K562 (cell line): ENCODE results near the gene AGBL1. TPM values are rescaled to one million over a fixed set of nuclear protein-coding genes. Genes with fewer than 3 reads are reported as not detected.

Experiments
- ATAC-seq: fragments of 200-7000 bp; cut with Tn5 transposase; 3 replicates; pipeline ENCODE4 v1.9.1; 2020; ENCODE audit warnings: moderate library complexity
- BruUV-seq: library from RNA; stranded (reverse); fragments of 400-500 nt; replicated peaks from 2 replicates; lab custom pipeline; 2021; lab: Mats Ljungman, UMichigan
- CTCF ChIA-PET: fragments of 300-600 bp; formaldehyde crosslinking; extraction: SDS; loops from one replicate; lab custom pipeline; 2021; ENCODE audit warnings: low intra/inter-chr PET ratio; lab: Yijun Ruan, JAX
- POLR2A ChIA-PET: fragments of 300-600, 350-650 bp; sonication (Branson Sonifier 250); formaldehyde crosslinking; extraction: SDS; loops from one replicate; lab custom pipeline; 2021; ENCODE audit warnings: antibody characterized with exemption, inconsistent platforms; lab: Yijun Ruan, JAX
- DNase-seq, 4 experiments: peaks; one replicate each; pipeline versions ENCODE4 v3.0.0 to v3.0.0-alpha.2; 2011 to 2018; ENCODE audit warnings: low spot score in 3 of 4, mixed read lengths in 3 of 4; ENCODE audit errors: extremely low read depth in 1 of 4
- FAIRE-seq: peaks from 2 replicates; lab custom pipeline; 2011; peaks lifted over from hg19 to GRCh38; lab: Jason Lieb, UNC
- H2AFZ ChIP-seq: 2 replicates; pipeline ENCODE4 v1.6.0; 2011; ENCODE audit warnings: low read depth, low read length, control low read depth, inconsistent platforms
- H3K27ac ChIP-seq: fragments of 200-600 bp; 3 replicates; pipeline ENCODE4 v1.8.0; 2011; ENCODE audit warnings: low read depth, mild to moderate bottlenecking, control low read depth, inconsistent platforms, low read length, moderate library complexity, mixed read lengths; ENCODE audit errors: extremely low read depth
- H3K27me3 ChIP-seq, 2 experiments: fragments of 300-600 bp in 1 of 2; 2 replicates in 1 of 2; 3 replicates in 1 of 2; pipeline versions ENCODE4 v1.6.0 to v1.8.0; 2011; ENCODE audit warnings: inconsistent platforms in 2 of 2, low read length in 2 of 2, mild to moderate bottlenecking in 1 of 2, mixed read lengths in 1 of 2, moderate library complexity in 1 of 2; ENCODE audit not compliant: control insufficient read depth in 2 of 2, insufficient read depth in 2 of 2
- H3K36me3 ChIP-seq: fragments of 300-600 bp; 3 replicates; pipeline ENCODE4 v1.8.0; 2011; ENCODE audit warnings: mild to moderate bottlenecking, low read length, inconsistent platforms; ENCODE audit not compliant: control insufficient read depth, insufficient read depth
- H3K4me1 ChIP-seq, 2 experiments: fragments of 200-600 bp in 1 of 2; replicated peaks in 1 of 2; 2 replicates in 1 of 2; 3 replicates in 1 of 2; pipeline versions ENCODE4 v1.5.1 to v1.8.0; 2011; ENCODE audit warnings: inconsistent platforms in 2 of 2, low read length in 2 of 2, mild to moderate bottlenecking in 1 of 2, mixed read lengths in 1 of 2, moderate library complexity in 1 of 2; ENCODE audit not compliant: control insufficient read depth in 2 of 2, insufficient read depth in 2 of 2
- H3K4me2 ChIP-seq: 2 replicates; pipeline ENCODE4 v1.6.1; 2011; ENCODE audit warnings: low read length, control low read depth, inconsistent platforms, mixed read lengths; ENCODE audit not compliant: insufficient read depth
- H3K4me3 ChIP-seq: fragments of 200-600 bp; sonication (generic), shearing (Covaris generic); 2 replicates; pipeline ENCODE4 v1.5.1; 2016; ENCODE audit warnings: control low read depth, inconsistent platforms
- H3K79me2 ChIP-seq: fragments of 200-600 bp; 3 replicates; pipeline ENCODE4 v1.8.0; 2011; ENCODE audit warnings: low read length, inconsistent platforms; ENCODE audit not compliant: control insufficient read depth, insufficient read depth
- H3K9ac ChIP-seq, 2 experiments: 2 replicates each; pipeline versions ENCODE4 v1.6.0 to v1.6.1; 2011; ENCODE audit warnings: low read depth in 2 of 2, low read length in 2 of 2, control low read depth in 1 of 2, inconsistent platforms in 1 of 2, mild to moderate bottlenecking in 1 of 2, mixed read lengths in 1 of 2; ENCODE audit not compliant: insufficient read depth in 1 of 2
- H3K9me1 ChIP-seq: one replicate; pipeline ENCODE4 v1.6.0; 2011; ENCODE audit warnings: inconsistent platforms, mild to moderate bottlenecking, low read length, moderate library complexity; ENCODE audit not compliant: control insufficient read depth, insufficient read depth
- H3K9me3 ChIP-seq: replicated peaks from 2 replicates; pipeline ENCODE4 v1.5.1; 2011; ENCODE audit warnings: low read depth, low read length, inconsistent platforms; ENCODE audit not compliant: control insufficient read depth, insufficient read depth
- H4K20me1 ChIP-seq: replicated peaks from 2 replicates; pipeline ENCODE4 v1.6.1; 2011; ENCODE audit warnings: low read length, inconsistent platforms, mixed read lengths; ENCODE audit not compliant: control insufficient read depth, insufficient read depth
- DACH1 ChIP-seq: fragments of 450-650 bp; IDR thresholded peaks from 2 replicates; pipeline ENCODE4 v1.6.1; 2018; ENCODE audit not compliant: partially characterized antibody
- FOS ChIP-seq: IDR thresholded peaks from 3 replicates; pipeline ENCODE4 v1.6.1; 2011; ENCODE audit not compliant: insufficient read length; ENCODE audit errors: extremely low read depth
- JUND ChIP-seq, 2 experiments: IDR thresholded peaks; 2 replicates in 1 of 2; 3 replicates in 1 of 2; pipeline ENCODE4 v1.6.1; 2011; ENCODE audit warnings: borderline replicate concordance in 2 of 2, low read depth in 2 of 2, low read length in 2 of 2, improper control_type of control experiment in 1 of 2, missing biosample characterization in 1 of 2, missing genetic modification characterization in 1 of 2, missing genetic modification reagents in 1 of 2
- PURB ChIP-seq: sonication (generic); formaldehyde crosslinking; IDR thresholded peaks from 2 replicates; pipeline ENCODE4 v1.9.0; 2021; ENCODE audit warnings: low read depth, mild to moderate bottlenecking, missing genetic modification reagents
- ZBTB33 ChIP-seq: sonication (generic); formaldehyde crosslinking; IDR thresholded peaks from 2 replicates; pipeline ENCODE4 v1.8.1; 2023; ENCODE audit warnings: mild to moderate bottlenecking, missing genetic modification reagents
- WGBS: fragments of 100-300 bp; shearing (Covaris generic); methylation state at CpG from one replicate; pipeline ENCODE4 v1.1.6; 2016; ENCODE audit warnings: low coverage, mixed read lengths; ENCODE audit not compliant: insufficient coverage; ENCODE audit errors: missing lambda C conversion rate; 5-methylcytosine and 5-hydroxymethylcytosine counted together
- in situ Hi-C: fragments of 300-500 bp; cut with MboI; formaldehyde crosslinking; loops from 4 replicates; pipeline ENCODE4 v1.15.0; 2018; ENCODE audit warnings: inconsistent platforms, mixed read lengths
- intact Hi-C: fragments of 100-400 bp; cut with micrococcal nuclease; formaldehyde crosslinking; loops from 2 replicates; pipeline ENCODE4 v1.14.2; 2022
- polyA plus RNA-seq, 8 experiments: library from polyadenylated mRNA; depleted of rRNA in 4 of 8; stranded (reverse) in 5 of 8; unstranded in 3 of 8; fragments of >200 nt; fragmentation: Nextera tagmentation in 2 of 8; fragmentation: Illumina TruSeq in 1 of 8; extraction: Ambion mirVana in 2 of 8; extraction: Trizol in 1 of 8; gene quantifications; 2 replicates each; pipeline versions ENCODE4 v1.2.1 to v1.2.3, GENCODE V29; 2011 to 2014; ENCODE audit warnings: inconsistent platforms in 1 of 8, missing spikeins in 1 of 8
- total RNA-seq, 7 experiments: library from RNA; depleted of rRNA in 6 of 7; stranded (reverse); fragments of >200 nt in 6 of 7; fragmentation: Illumina TruSeq in 2 of 7; extraction: Trizol in 2 of 7; gene quantifications; 2 replicates each; pipeline versions ENCODE4 v1.2.1 to v1.2.3, GENCODE V29; 2011 to 2021; ENCODE audit warnings: low replicate concordance in 1 of 7

Gene AGBL1
- total and polyA plus RNA-seq, 9 of the 15 experiments (the other 6 are each of a cell fraction or from before 2014, with no cell fraction given) = not detected

GRCh38 chr15:86488046-86488445 lies 408.4 kb downstream of the AGBL1 start:
- Histone ChIP-seq H3K9me1 (no peaks in the 10 kb centered on the region), H3K9me3 (no peaks in the 10 kb centered on the region), H3K4me3 (no peak overlapping the region), H3K27ac (no peak overlapping the region), H3K4me1 (no peaks in the 10 kb centered on the region), H3K9ac (no peak overlapping the region), H3K79me2 (no peaks in the 10 kb centered on the region), H2AFZ (no peak overlapping the region), H3K4me2 (no peak overlapping the region), H3K27me3 (no peaks in the 10 kb centered on the region), H3K36me3 (no peaks in the 10 kb centered on the region), H4K20me1 (no peaks in the 10 kb centered on the region)
- no TSS peak for BruUV-seq
- DNase-seq (no peak), ATAC-seq (no peak), FAIRE-seq (no peak)
- in situ Hi-C loops = no loop called here
- 0% methylated on average over 3 of the region's 3 CpGs for WGBS
- TF ChIP-seq DACH1 = no peak
- TF ChIP-seq PURB (CRISPR knock-in tag) = no peak
- no peak for TF ChIP-seq ZBTB33
- no peak for TF ChIP-seq FOS
- no peak for TF ChIP-seq JUND (IDR thresholded peaks at IDR 0.05; ENCODE audit: borderline replicate concordance, low read depth, low read length)
- no peak for TF ChIP-seq JUND (tag; IDR thresholded peaks at IDR 0.05; ENCODE audit: borderline replicate concordance, low read depth, low read length)
- intact Hi-C loops = no loop called here
- POLR2A ChIA-PET = no interaction called here
- CTCF ChIA-PET = no interaction called here
